Measurements from ENCODE around the gene PLA2G15. TPM values are rescaled to one million over a fixed set of nuclear protein-coding genes. Genes with fewer than 3 reads are reported as not detected.

The PLA2G15 gene
- total RNA-seq, 1 experiment from 2014 or later, result 19.7 TPM

- no peak for DNase-seq (ENCODE audit: low spot score)
- in situ Hi-C loops (cut with HindIII; ENCODE audit: low sequenced_read_pairs), result no loop called here
Measured at GRCh38 chr16:68231384-68232136, 13.6 kb upstream of the PLA2G15 start.

- in situ Hi-C loops (cut with HindIII; ENCODE audit: low sequenced_read_pairs), result no loop called here
- no peak for DNase-seq (ENCODE audit: low spot score)
Measured at GRCh38 chr16:68232335-68232734, 12.8 kb upstream of the PLA2G15 start.

- in situ Hi-C loops (cut with HindIII; ENCODE audit: low sequenced_read_pairs), result no loop called here
- no peak for DNase-seq (ENCODE audit: low spot score)
Measured at GRCh38 chr16:68233085-68233834, 11.9 kb upstream of the PLA2G15 start.

GRCh38 chr16:68233835-68234187, 11.4 kb upstream of the PLA2G15 start:
- no peak for DNase-seq (ENCODE audit: low spot score)
- in situ Hi-C loops (cut with HindIII; ENCODE audit: low sequenced_read_pairs), result no loop called here

- DNase-seq (ENCODE audit: low spot score), result no peak
Measured at GRCh38 chr16:68234188-68235107, 10.7 kb upstream of the PLA2G15 start.

GRCh38 chr16:68235108-68235886, 9.9 kb upstream of the PLA2G15 start:
- in situ Hi-C loops (cut with HindIII; ENCODE audit: low sequenced_read_pairs), result no loop called here
- DNase-seq (ENCODE audit: low spot score), result no peak

More at GRCh38 chr16:68234188-68235107, 10.7 kb upstream of the PLA2G15 start:
- in situ Hi-C loops (cut with HindIII; ENCODE audit: low sequenced_read_pairs), result no loop called here

GRCh38 chr16:68235887-68236136, 9.4 kb upstream of the PLA2G15 start, which contains the start of gene ESRP2:
Gene ESRP2, minus strand, starts transcription at chr16:68236127. Its CDS starts 82 bp downstream, at chr16:68236045.
- no peak for DNase-seq (ENCODE audit: low spot score)
- in situ Hi-C loops (cut with HindIII; ENCODE audit: low sequenced_read_pairs), result no loop called here

- no peak for DNase-seq (ENCODE audit: low spot score)
- in situ Hi-C loops (cut with HindIII; ENCODE audit: low sequenced_read_pairs), result no loop called here
Measured at GRCh38 chr16:68236137-68236825, 8.9 kb upstream of the PLA2G15 start.

- in situ Hi-C loops (cut with HindIII; ENCODE audit: low sequenced_read_pairs), result no loop called here
Measured at GRCh38 chr16:68236826-68237242, 8.3 kb upstream of the PLA2G15 start.

GRCh38 chr16:68237243-68238028, 7.7 kb upstream of the PLA2G15 start:
- peak; percentile 98 for DNase-seq (ENCODE audit: low spot score)
- in situ Hi-C loops (cut with HindIII; ENCODE audit: low sequenced_read_pairs), result no loop called here

More at GRCh38 chr16:68236826-68237242, 8.3 kb upstream of the PLA2G15 start:
- peak; percentile 49 for DNase-seq (ENCODE audit: low spot score)

- in situ Hi-C loops (cut with HindIII; ENCODE audit: low sequenced_read_pairs), result no loop called here
- no peak for DNase-seq (ENCODE audit: low spot score)
Measured at GRCh38 chr16:68238029-68238345, 7.2 kb upstream of the PLA2G15 start.

GRCh38 chr16:68242085-68242484, 3.1 kb upstream of the PLA2G15 start:
- in situ Hi-C loops (cut with HindIII; ENCODE audit: low sequenced_read_pairs), result no loop called here
- DNase-seq (ENCODE audit: low spot score), result no peak

- in situ Hi-C loops (cut with HindIII; ENCODE audit: low sequenced_read_pairs), result no loop called here
- no peak for DNase-seq (ENCODE audit: low spot score)
Measured at GRCh38 chr16:68242926-68243858, 2.0 kb upstream of the PLA2G15 start.

GRCh38 chr16:68244481-68244902, 681 bp upstream of the PLA2G15 start:
- no peak for DNase-seq (ENCODE audit: low spot score)
- in situ Hi-C loops (cut with HindIII; ENCODE audit: low sequenced_read_pairs), result no loop called here

GRCh38 chr16:68246121-68246520, 948 bp downstream of the PLA2G15 start:
- in situ Hi-C loops (cut with HindIII; ENCODE audit: low sequenced_read_pairs), result no loop called here
- DNase-seq (ENCODE audit: low spot score), result no peak

GRCh38 chr16:68246666-68247065, 1.5 kb downstream of the PLA2G15 start:
- no peak for DNase-seq (ENCODE audit: low spot score)
- in situ Hi-C loops (cut with HindIII; ENCODE audit: low sequenced_read_pairs), result no loop called here

- DNase-seq (ENCODE audit: low spot score), result peak; percentile 80
- in situ Hi-C loops (cut with HindIII; ENCODE audit: low sequenced_read_pairs), result no loop called here
Measured at GRCh38 chr16:68247400-68247799, 2.2 kb downstream of the PLA2G15 start.
